H1 (cell line): ENCODE results near the gene GANC. TPM values are rescaled to one million over a fixed set of nuclear protein-coding genes. Genes with fewer than 3 reads are reported as not detected.

Experiments
- CTCF ChIA-PET: fragments of 300-600 bp; sonication (Branson Sonifier 250); formaldehyde crosslinking; loops from one replicate; lab custom pipeline; 2021; ENCODE audit not compliant: partially characterized antibody; lab: Charles Lee
- POLR2A ChIA-PET: fragments of 300-600 bp; sonication (Branson Sonifier 250); formaldehyde crosslinking; loops from one replicate; lab custom pipeline; 2021; ENCODE audit warnings: inconsistent platforms; ENCODE audit not compliant: partially characterized antibody; lab: Charles Lee
- DNase-seq, 2 experiments: peaks; one replicate each; pipeline versions ENCODE4 v3.0.0 to v3.0.0-alpha.2; 2010 to 2022; ENCODE audit warnings: low spot score in 2 of 2, low read depth in 1 of 2, mixed read lengths in 1 of 2
- FAIRE-seq: peaks from 2 replicates; lab custom pipeline; 2011; peaks lifted over from hg19 to GRCh38; lab: Jason Lieb, UNC
- H2AFZ ChIP-seq: 2 replicates; pipeline ENCODE4 v1.8.1; 2012; ENCODE audit warnings: low read length, inconsistent platforms
- H2AK5ac ChIP-seq: 2 replicates; pipeline ENCODE4 v1.6.1; 2013; ENCODE audit warnings: low read depth, low read length
- H2BK120ac ChIP-seq: replicated peaks from 2 replicates; pipeline ENCODE3; 2013; ENCODE audit warnings: low read depth, low read length, inconsistent platforms
- H2BK12ac ChIP-seq: 2 replicates; pipeline ENCODE4 v1.6.1; 2013; ENCODE audit warnings: low read depth, low read length
- H2BK15ac ChIP-seq: 2 replicates; pipeline ENCODE4 v1.6.1; 2013; ENCODE audit warnings: low read length
- H2BK20ac ChIP-seq: 2 replicates; pipeline ENCODE4 v1.6.1; 2013; ENCODE audit warnings: low read length
- H2BK5ac ChIP-seq: 2 replicates; pipeline ENCODE4 v1.6.1; 2013; ENCODE audit warnings: low read depth, low read length
- H3K14ac ChIP-seq: 2 replicates; pipeline ENCODE4 v1.6.1; 2013; ENCODE audit warnings: inconsistent platforms; ENCODE audit not compliant: insufficient read length
- H3K18ac ChIP-seq: 2 replicates; pipeline ENCODE4 v1.6.1; 2013; ENCODE audit warnings: low read length; ENCODE audit errors: extremely low read depth
- H3K23ac ChIP-seq: 2 replicates; pipeline ENCODE4 v1.6.1; 2013; ENCODE audit warnings: inconsistent platforms; ENCODE audit not compliant: insufficient read length
- H3K23me2 ChIP-seq: 2 replicates; pipeline ENCODE4 v1.6.1; 2013; ENCODE audit warnings: low read depth, low read length
- H3K27ac ChIP-seq: 2 replicates; pipeline ENCODE4 v1.6.1; 2011; ENCODE audit warnings: low read depth, low read length, inconsistent platforms
- H3K27me3 ChIP-seq, 4 experiments: replicated peaks in 1 of 4; 1 replicate in 1 of 4; 2 replicates in 3 of 4; pipeline versions ENCODE4 v1.6.1 to v1.8.1; 2011 to 2013; ENCODE audit warnings: low read length in 3 of 4, mild to moderate bottlenecking in 3 of 4, inconsistent platforms in 2 of 4, mixed read lengths in 2 of 4, moderate library complexity in 1 of 4; ENCODE audit not compliant: control insufficient read depth in 3 of 4, insufficient read depth in 3 of 4; ENCODE audit errors: extremely low read depth in 1 of 4
- H3K36me3 ChIP-seq, 4 experiments: 2 replicates each; pipeline versions ENCODE4 v1.6.1 to v1.8.1; 2011 to 2013; ENCODE audit warnings: mild to moderate bottlenecking in 4 of 4, low read length in 3 of 4, moderate library complexity in 2 of 4, control low read depth in 1 of 4, inconsistent platforms in 1 of 4; ENCODE audit not compliant: insufficient read depth in 4 of 4, control insufficient read depth in 2 of 4
- H3K4ac ChIP-seq: replicated peaks from 2 replicates; pipeline ENCODE3; 2013; ENCODE audit warnings: low read length, low read depth, mixed read lengths, inconsistent platforms; ENCODE audit not compliant: insufficient read length
- H3K4me1 ChIP-seq, 4 experiments: replicated peaks in 1 of 4; 1 replicate in 1 of 4; 2 replicates in 3 of 4; pipeline versions ENCODE4 v1.6.1 to v1.8.1; 2011 to 2013; ENCODE audit warnings: low read length in 3 of 4, inconsistent platforms in 2 of 4, mixed read lengths in 1 of 4; ENCODE audit not compliant: insufficient read depth in 4 of 4, control insufficient read depth in 3 of 4
- H3K4me2 ChIP-seq, 2 experiments: 2 replicates each; pipeline versions ENCODE4 v1.6.1 to v1.8.1; 2011 to 2013; ENCODE audit warnings: low read depth in 2 of 2, low read length in 2 of 2, control low read depth in 1 of 2, inconsistent platforms in 1 of 2, mild to moderate bottlenecking in 1 of 2; ENCODE audit not compliant: insufficient read depth in 1 of 2
- H3K4me3 ChIP-seq, 4 experiments: fragments of 200-600, 300-600 bp in 1 of 4; sonication (generic), shearing (Covaris generic), sonication (Bioruptor Twin) in 1 of 4; 2 replicates each; pipeline versions ENCODE4 v1.5.1 to v1.8.1; 2011 to 2016; ENCODE audit warnings: low read length in 4 of 4, low read depth in 3 of 4, control low read depth in 2 of 4, inconsistent platforms in 2 of 4, mild to moderate bottlenecking in 2 of 4, mixed read lengths in 1 of 4, moderate library complexity in 1 of 4; ENCODE audit not compliant: insufficient read depth in 2 of 4; ENCODE audit errors: extremely low read depth in 1 of 4
- H3K56ac ChIP-seq: replicated peaks from 2 replicates; pipeline ENCODE3; 2013; ENCODE audit warnings: low read depth, mild to moderate bottlenecking, mixed read lengths, low read length, inconsistent platforms; ENCODE audit not compliant: insufficient read length
- H3K79me1 ChIP-seq: 2 replicates; pipeline ENCODE4 v1.6.1; 2013; ENCODE audit warnings: low read depth, low read length, control low read depth
- H3K79me2 ChIP-seq, 2 experiments: 2 replicates each; pipeline versions ENCODE4 v1.6.1 to v1.8.1; 2012 to 2013; ENCODE audit warnings: low read length in 2 of 2, mild to moderate bottlenecking in 2 of 2, inconsistent platforms in 1 of 2; ENCODE audit not compliant: insufficient read depth in 2 of 2, control insufficient read depth in 1 of 2
- H3K9ac ChIP-seq, 4 experiments: replicated peaks in 1 of 4; 1 replicate in 1 of 4; 2 replicates in 3 of 4; pipeline versions ENCODE4 v1.6.1 to v1.8.1; 2011 to 2013; ENCODE audit warnings: low read depth in 3 of 4, low read length in 3 of 4, control low read depth in 2 of 4, mild to moderate bottlenecking in 2 of 4, moderate library complexity in 2 of 4, inconsistent platforms in 1 of 4; ENCODE audit errors: extremely low read depth in 1 of 4
- H3K9me3 ChIP-seq, 2 experiments: 2 replicates each; pipeline versions ENCODE4 v1.6.1 to v1.8.1; 2012 to 2013; ENCODE audit warnings: mild to moderate bottlenecking in 2 of 2, moderate library complexity in 2 of 2, control low read depth in 1 of 2, inconsistent platforms in 1 of 2, low read depth in 1 of 2, low read length in 1 of 2, mixed read lengths in 1 of 2; ENCODE audit not compliant: insufficient read depth in 2 of 2
- H4K20me1 ChIP-seq, 2 experiments: replicated peaks in 1 of 2; 2 replicates each; pipeline versions ENCODE3 to v1.8.1; 2011 to 2013; ENCODE audit warnings: inconsistent platforms in 2 of 2, low read length in 2 of 2, mild to moderate bottlenecking in 1 of 2; ENCODE audit not compliant: insufficient read depth in 2 of 2, control insufficient read depth in 1 of 2
- H4K5ac ChIP-seq: 2 replicates; pipeline ENCODE4 v1.6.1; 2013; ENCODE audit warnings: low read length, low read depth, mixed read lengths, inconsistent platforms; ENCODE audit not compliant: insufficient read length
- H4K8ac ChIP-seq: 2 replicates; pipeline ENCODE4 v1.8.0; 2013; ENCODE audit warnings: mild to moderate bottlenecking, moderate library complexity, low read length, inconsistent platforms; ENCODE audit not compliant: insufficient read depth; ENCODE audit errors: extremely low read depth
- H4K91ac ChIP-seq: replicated peaks from 2 replicates; pipeline ENCODE3; 2013; ENCODE audit warnings: low read length, mixed read lengths, inconsistent platforms; ENCODE audit not compliant: insufficient read length
- CTCF ChIP-seq, 3 experiments: IDR thresholded peaks; 1 replicate in 2 of 3; 2 replicates in 1 of 3; pipeline versions ENCODE4 v1.5.1 to v1.6.1; 2011; ENCODE audit warnings: low read length in 3 of 3, mild to moderate bottlenecking in 3 of 3, inconsistent platforms in 2 of 3, low read depth in 1 of 3, moderate library complexity in 1 of 3; ENCODE audit not compliant: insufficient read depth in 1 of 3; ENCODE audit errors: control extremely low read depth in 1 of 3
- E2F6 ChIP-seq: IDR thresholded peaks from 2 replicates; pipeline ENCODE4 v1.6.1; 2012; ENCODE audit warnings: inconsistent platforms
- POLR2A ChIP-seq, 2 experiments: IDR thresholded peaks; 1 replicate in 1 of 2; 2 replicates in 1 of 2; pipeline ENCODE4 v1.6.1; 2011; ENCODE audit warnings: low read depth in 2 of 2, low read length in 2 of 2, mild to moderate bottlenecking in 2 of 2; ENCODE audit errors: control extremely low read depth in 1 of 2
- YY1 ChIP-seq: IDR thresholded peaks from 2 replicates; pipeline ENCODE4 v1.6.1; 2011; ENCODE audit warnings: low read depth, mild to moderate bottlenecking, low read length
- WGBS, 2 experiments: shearing (Covaris generic) in 1 of 2; methylation state at CpG; one replicate each; pipeline versions ENCODE4 v1.1.6 to v1.1.7; 2013 to 2015; ENCODE audit warnings: low lambda C conversion rate in 2 of 2, mixed read lengths in 2 of 2, inconsistent platforms in 1 of 2, low coverage in 1 of 2, missing lambda C conversion rate in 1 of 2; ENCODE audit not compliant: insufficient replicate concordance in 2 of 2, insufficient coverage in 1 of 2, insufficient read length in 1 of 2; ENCODE audit errors: extremely low coverage in 1 of 2, missing lambda C conversion rate in 1 of 2; 5-methylcytosine and 5-hydroxymethylcytosine counted together
- polyA plus RNA-seq, 7 experiments: library from polyadenylated mRNA; depleted of rRNA in 3 of 7; stranded (reverse) in 5 of 7; unstranded in 2 of 7; fragments of >200 nt in 5 of 7; fragments of 200-250 nt in 2 of 7; gene quantifications; 1 replicate in 5 of 7; 2 replicates in 1 of 7; 4 replicates in 1 of 7; pipeline versions ENCODE4 v1.2.1 to v1.2.3, GENCODE V29; 2011 to 2013; ENCODE audit warnings: missing spikeins in 2 of 7, mixed read lengths in 2 of 7
- total RNA-seq: library from RNA; stranded (reverse); fragmentation: NEBNext Ultra II Directional; extraction: Animal tissue kit (Norgen Biotek cat#: 25700); gene quantifications from 2 replicates; pipeline ENCODE4 v1.2.1, GENCODE V29; 2021

GANC gene
- total and polyA plus RNA-seq, 2 of the 8 experiments (the other 6 are each of a cell fraction or from before 2014, with no cell fraction given) = 6.8 to 14.4 TPM

GRCh38 chr15:42287931-42288330, 14.9 kb downstream of the GANC start:
- H4K20me1 ChIP-seq = no peaks in the 10 kb centered on the region
- no peak overlapping the region for H3K4me3 ChIP-seq
- 93% methylated on average over 4 of the region's 4 CpGs; no CpG with 5 or more reads in 1 of the 2 experiments for WGBS, 2 experiments
- H4K8ac ChIP-seq = no peak overlapping the region
- no peak overlapping the region for H2BK5ac ChIP-seq
- no peaks in the 10 kb centered on the region for H3K23me2 ChIP-seq
- no peaks in the 10 kb centered on the region for H3K79me1 ChIP-seq
- CTCF ChIA-PET = no interaction called here
- POLR2A ChIA-PET = interaction anchor here (0.6 to 4.4 kb wide), 2 partner anchors 14 to 167 kb away, joined by 3 to 27 read pairs; partner anchors contain the start of genes GANC and TMEM87A
- no peak for TF ChIP-seq POLR2A (IDR thresholded peaks at IDR 0.05; ENCODE audit: control extremely low read depth in 1 of 2, low read depth in 2 of 2, low read length in 2 of 2)
- TF ChIP-seq YY1 = no peak
- no peak for TF ChIP-seq E2F6
- TF ChIP-seq CTCF (IDR thresholded peaks at IDR 0.05; ENCODE audit: control extremely low read depth in 1 of 3, insufficient read depth in 1 of 3, low read depth in 1 of 3, low read length in 3 of 3) = no peak
- no peak overlapping the region for H2AFZ ChIP-seq
- DNase-seq (no peak), FAIRE-seq (no peak)
- no peak overlapping the region for H3K56ac ChIP-seq
- H2BK120ac ChIP-seq = no peak overlapping the region
- H3K4ac ChIP-seq = no peak overlapping the region
- H2AK5ac ChIP-seq = no peak overlapping the region
- no peak overlapping the region for H2BK20ac ChIP-seq
- H4K5ac ChIP-seq = no peak overlapping the region
- peaks cover 0 to 3% (median 0%) of the 10 kb centered on the region in 4 experiments; a peak in 1 of 7 replicates for H3K4me1 ChIP-seq
- no peak overlapping the region for H4K91ac ChIP-seq
- peaks cover 0 to 7% (median 0%) of the 10 kb centered on the region in 4 experiments; a peak in 2 of 8 replicates for H3K36me3 ChIP-seq
- H3K9ac ChIP-seq = no peak overlapping the region
- no peak overlapping the region for H3K18ac ChIP-seq
- no peak overlapping the region for H2BK12ac ChIP-seq
- no peak overlapping the region for H3K27ac ChIP-seq
- H3K27me3 ChIP-seq = no peaks in the 10 kb centered on the region
- no peak overlapping the region for H3K14ac ChIP-seq
- H3K9me3 ChIP-seq = no peaks in the 10 kb centered on the region
- no peaks in the 10 kb centered on the region for H3K79me2 ChIP-seq
- H3K4me2 ChIP-seq = no peak overlapping the region
- H2BK15ac ChIP-seq = no peak overlapping the region
- H3K23ac ChIP-seq = no peak overlapping the region
